Left lung (tissue), 10 donors: ENCODE measurements around the gene MTSS2. TPM values are rescaled to one million over a fixed set of nuclear protein-coding genes. Genes with fewer than 3 reads are reported as not detected.
A peak's percentile ranks its signal among the peaks of the same experiment; 100 is the strongest.

Source experiments
- ATAC-seq: fragments of 200-7000 bp; cut with Tn5 transposase; one replicate; pipeline ENCODE4 v1.9.1; 2020; ENCODE audit warnings: moderate library complexity
- DNase-seq, 4 donors: peaks; one replicate each; pipeline ENCODE4 v3.0.0-alpha.2; 2013 to 2020
- H3K27ac ChIP-seq, 2 donors: fragments of 200-600 bp; sonication (generic) in 1 of 2; one replicate each; pipeline versions ENCODE4 v1.5.0 to v1.8.0; 2020 to 2021
- H3K27me3 ChIP-seq, 2 donors: fragments of 200-600 bp; sonication (generic) in 1 of 2; one replicate each; pipeline versions ENCODE4 v1.5.0 to v1.8.0; 2020 to 2021
- H3K36me3 ChIP-seq, 2 donors: fragments of 200-600 bp; sonication (generic) in 1 of 2; one replicate each; pipeline versions ENCODE4 v1.5.0 to v1.8.0; 2020 to 2021
- H3K4me1 ChIP-seq, 2 donors: fragments of 200-600 bp; one replicate each; pipeline ENCODE4 v1.8.0; 2021
- H3K4me3 ChIP-seq, 2 donors: fragments of 200-600 bp; sonication (generic) in 1 of 2; one replicate each; pipeline versions ENCODE4 v1.5.0 to v1.8.0; 2020 to 2021; ENCODE audit warnings: mild to moderate bottlenecking in 1 of 2
- H3K9me3 ChIP-seq, 2 donors: fragments of 200-600 bp; sonication (generic) in 1 of 2; one replicate each; pipeline versions ENCODE4 v1.5.0 to v1.8.0; 2020 to 2021
- intact Hi-C, 2 donors: fragments of 100-400 bp; cut with DNase I; formaldehyde crosslinking; loops; one replicate each; pipeline versions ENCODE4 v1.11.2 to v1.14.2; 2022
- polyA plus RNA-seq, 6 donors: library from polyadenylated mRNA; unstranded; fragments of 120-200 nt; gene quantifications; one replicate each; pipeline ENCODE4 v1.2.1, GENCODE V29; 2013; ENCODE audit not compliant: insufficient read length in 6 of 6
- total RNA-seq, 2 donors: library from RNA; stranded (reverse); fragmentation: NEBNext Ultra II Directional; extraction: Animal tissue kit (Norgen Biotek cat#: 25700); gene quantifications; one replicate each; pipeline ENCODE4 v1.2.1, GENCODE V29; 2021
- TF ChIP-seq, protein P1 (sequence below), 2 donors: fragments of 200-600 bp; sonication (generic) in 1 of 2; IDR thresholded peaks; one replicate each; pipeline versions ENCODE4 v1.5.0 to v1.8.0; 2021; ENCODE audit warnings: antibody characterized with exemption in 2 of 2
- donor health status: DM: no; HTN: yes; CAD: no.
- donor health status: DM: no; HTN: no; CAD: no.

Gene MTSS2
- total and polyA plus RNA-seq, 8 donors = 58.1 to 106 (median 98.6) TPM

GRCh38 chr16:70679671-70680494, 6.0 kb downstream of the MTSS2 start:
- ATAC-seq = no peak

DNA sequence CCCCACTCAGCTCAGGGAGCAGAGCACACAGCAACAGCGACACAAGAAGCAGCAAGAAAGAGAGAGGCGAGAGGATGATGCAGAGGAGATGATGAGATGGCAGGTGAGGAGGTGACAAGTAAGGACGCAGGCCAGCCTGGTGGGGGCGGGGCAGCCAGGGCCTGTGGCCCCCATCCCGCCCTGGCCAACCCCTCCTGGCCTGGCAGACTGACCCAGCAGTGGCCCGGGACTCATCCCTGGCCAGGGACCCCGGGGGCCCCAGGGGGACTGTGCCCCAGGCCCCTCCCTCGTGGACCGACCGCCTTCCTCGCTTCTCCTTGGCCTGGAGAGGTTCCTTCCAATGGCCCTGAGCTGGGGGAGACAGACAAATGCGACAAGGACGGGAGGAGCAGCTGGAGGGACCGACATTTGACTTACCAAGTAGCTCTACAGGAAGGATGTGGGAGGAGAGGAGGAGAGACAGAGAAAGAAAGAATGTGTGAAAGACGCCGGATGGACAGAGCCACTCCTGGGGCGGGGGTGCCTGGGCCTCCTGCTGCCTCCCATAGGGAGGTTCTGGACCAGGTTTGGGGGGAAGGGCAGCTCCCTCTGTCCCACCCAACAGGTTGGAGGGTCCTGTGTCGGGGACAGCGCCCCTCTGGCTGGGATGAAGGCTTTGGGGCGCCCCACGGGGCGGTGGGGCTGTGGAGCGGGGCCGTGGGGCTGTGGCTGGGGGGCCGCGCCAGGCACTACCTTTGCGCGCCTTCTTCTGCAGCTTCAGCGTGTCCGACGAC, 6.8 kb downstream of the MTSS2 start:
- intact Hi-C loops = no loop called here
- H3K36me3 ChIP-seq = peaks cover 0 to 65% of the 10 kb centered on the region in 2 donors

More at GRCh38 chr16:70679671-70680494, 6.0 kb downstream of the MTSS2 start:
- H3K27me3 ChIP-seq = peaks cover 0 to 7% of the 10 kb centered on the region in 2 donors
- H3K27ac ChIP-seq = no peak overlapping the region
- peak in 1 of 4 donors; percentile 76 for DNase-seq
- TF ChIP-seq, protein P1, sequence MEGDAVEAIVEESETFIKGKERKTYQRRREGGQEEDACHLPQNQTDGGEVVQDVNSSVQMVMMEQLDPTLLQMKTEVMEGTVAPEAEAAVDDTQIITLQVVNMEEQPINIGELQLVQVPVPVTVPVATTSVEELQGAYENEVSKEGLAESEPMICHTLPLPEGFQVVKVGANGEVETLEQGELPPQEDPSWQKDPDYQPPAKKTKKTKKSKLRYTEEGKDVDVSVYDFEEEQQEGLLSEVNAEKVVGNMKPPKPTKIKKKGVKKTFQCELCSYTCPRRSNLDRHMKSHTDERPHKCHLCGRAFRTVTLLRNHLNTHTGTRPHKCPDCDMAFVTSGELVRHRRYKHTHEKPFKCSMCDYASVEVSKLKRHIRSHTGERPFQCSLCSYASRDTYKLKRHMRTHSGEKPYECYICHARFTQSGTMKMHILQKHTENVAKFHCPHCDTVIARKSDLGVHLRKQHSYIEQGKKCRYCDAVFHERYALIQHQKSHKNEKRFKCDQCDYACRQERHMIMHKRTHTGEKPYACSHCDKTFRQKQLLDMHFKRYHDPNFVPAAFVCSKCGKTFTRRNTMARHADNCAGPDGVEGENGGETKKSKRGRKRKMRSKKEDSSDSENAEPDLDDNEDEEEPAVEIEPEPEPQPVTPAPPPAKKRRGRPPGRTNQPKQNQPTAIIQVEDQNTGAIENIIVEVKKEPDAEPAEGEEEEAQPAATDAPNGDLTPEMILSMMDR (IDR thresholded peaks at IDR 0.05) = peak; percentile 20 to 28
- H3K9me3 ChIP-seq = no peaks in the 10 kb centered on the region
- H3K4me3 ChIP-seq = no peak overlapping the region
- peaks cover 0 to 57% of the 10 kb centered on the region in 2 donors for H3K36me3 ChIP-seq
- intact Hi-C loops = loop anchor here in 1 of 2 donors (5.0 to 10.0 kb wide), 2 partner anchors 55 to 92 kb away; no protein-coding TSS in a partner anchor
- peaks cover 16 to 41% of the 10 kb centered on the region in 2 donors for H3K4me1 ChIP-seq

GRCh38 chr16:70678121-70678897, 7.5 kb downstream of the MTSS2 start:
- no peak for ATAC-seq
- intact Hi-C loops = no loop called here

More for the DNA sequence above, 6.8 kb downstream of the MTSS2 start:
- Histone ChIP-seq H3K9me3 (no peaks in the 10 kb centered on the region), H3K27ac (no peak overlapping the region), H3K27me3 (no peaks in the 10 kb centered on the region), H3K4me3 (no peak overlapping the region), H3K4me1 (peaks cover 16 to 33% of the 10 kb centered on the region in 2 donors)
- DNase-seq (peak in 1 of 4 donors; percentile 65), ATAC-seq (no peak)
- TF ChIP-seq, protein P1 (IDR thresholded peaks at IDR 0.05) = no peak

DNA sequence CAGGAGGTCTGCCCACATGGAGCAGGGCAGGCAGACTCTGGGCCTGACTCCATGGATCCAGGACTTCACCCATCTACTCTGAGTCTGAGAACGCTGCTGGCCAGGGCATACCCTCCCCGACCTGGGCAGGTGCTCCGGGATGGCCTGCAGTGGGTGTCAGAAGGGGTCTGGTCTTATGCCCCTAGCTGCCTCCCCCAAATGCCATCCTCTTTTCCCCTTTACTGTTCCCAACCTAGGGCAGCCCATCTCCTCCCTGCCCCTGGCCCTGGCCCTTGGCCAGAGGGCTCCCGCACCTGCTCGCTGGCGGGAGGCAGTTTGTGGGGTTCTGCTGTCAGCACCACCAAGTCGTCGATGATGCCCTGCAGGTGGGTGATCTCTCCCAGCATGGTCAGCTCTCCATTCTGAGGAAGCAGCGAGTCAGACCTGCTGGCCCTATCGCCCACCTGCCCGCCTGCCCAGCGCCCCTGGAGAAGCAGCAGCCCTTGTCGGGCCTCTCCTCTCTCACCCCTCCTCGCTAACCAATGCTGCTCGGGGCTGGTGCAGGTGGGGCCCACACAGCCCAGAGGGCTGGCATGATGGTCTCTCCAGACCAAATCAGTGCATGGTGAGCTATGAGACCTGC, 8.2 kb downstream of the MTSS2 start:
- DNase-seq = peak in 1 of 4 donors; percentile 66
- ATAC-seq = no peak
- TF ChIP-seq, protein P1 (IDR thresholded peaks at IDR 0.05) = no peak
- H3K9me3 ChIP-seq = no peaks in the 10 kb centered on the region
- no peak overlapping the region for H3K27ac ChIP-seq
- no peak overlapping the region for H3K4me3 ChIP-seq
- peaks cover 0 to 80% of the 10 kb centered on the region in 2 donors for H3K36me3 ChIP-seq
- no peaks in the 10 kb centered on the region for H3K27me3 ChIP-seq
- intact Hi-C loops = no loop called here
- H3K4me1 ChIP-seq = peaks cover 8 to 21% of the 10 kb centered on the region in 2 donors

More at GRCh38 chr16:70678121-70678897, 7.5 kb downstream of the MTSS2 start:
- H3K4me1 ChIP-seq = peaks cover 8 to 25% of the 10 kb centered on the region in 2 donors
- H3K4me3 ChIP-seq = no peak overlapping the region
- H3K27ac ChIP-seq = no peak overlapping the region
- no peaks in the 10 kb centered on the region for H3K9me3 ChIP-seq
- TF ChIP-seq, protein P1 (IDR thresholded peaks at IDR 0.05) = no peak
- H3K27me3 ChIP-seq = no peaks in the 10 kb centered on the region
- peak in 1 of 4 donors; percentile 64 for DNase-seq
- peaks cover 0 to 73% of the 10 kb centered on the region in 2 donors for H3K36me3 ChIP-seq
